Smooth muscle cell (in vitro differentiated cells): ENCODE data around the gene KCNT1. TPM values are rescaled to one million over a fixed set of nuclear protein-coding genes. Genes with fewer than 3 reads are reported as not detected.

Experiments
- DNase-seq: peaks from one replicate; lab custom pipeline; 2025; ENCODE audit not compliant: unreplicated experiment; lab: John Stamatoyannopoulos, UW
- H2AFZ ChIP-seq: fragments of 200-600 bp; sonication (generic); 2 replicates; pipeline ENCODE4 v1.6.0; 2016; ENCODE audit warnings: antibody characterized with exemption, low read depth, mild to moderate bottlenecking
- H3F3A ChIP-seq: fragments of 200-600 bp; sonication (generic); 2 replicates; pipeline ENCODE4 v1.6.0; 2017; ENCODE audit warnings: antibody characterized with exemption, low read depth
- H3K27ac ChIP-seq: fragments of 200-600 bp; sonication (generic); 2 replicates; pipeline ENCODE4 v1.5.1; 2016; ENCODE audit warnings: low read depth, mild to moderate bottlenecking
- H3K27me3 ChIP-seq: fragments of 200-600 bp; sonication (generic); 2 replicates; pipeline ENCODE4 v1.6.1; 2016; ENCODE audit warnings: low read depth, mild to moderate bottlenecking
- H3K36me3 ChIP-seq: fragments of 200-600 bp; sonication (generic); 2 replicates; pipeline ENCODE4 v1.5.1; 2016; ENCODE audit warnings: low read depth
- H3K4me1 ChIP-seq: fragments of 200-600 bp; sonication (generic); 2 replicates; pipeline ENCODE4 v1.5.1; 2016; ENCODE audit warnings: low read depth
- H3K4me2 ChIP-seq: fragments of 200-600 bp; sonication (generic); 2 replicates; pipeline ENCODE4 v1.6.0; 2016; ENCODE audit warnings: mild to moderate bottlenecking
- H3K4me3 ChIP-seq: fragments of 200-600 bp; sonication (generic); 2 replicates; pipeline ENCODE4 v1.5.1; 2016; ENCODE audit warnings: mild to moderate bottlenecking
- H3K79me2 ChIP-seq: fragments of 200-600 bp; sonication (generic); 2 replicates; pipeline ENCODE4 v1.6.0; 2016; ENCODE audit warnings: low read depth, mild to moderate bottlenecking
- H3K9ac ChIP-seq: fragments of 200-600 bp; sonication (generic); 2 replicates; pipeline ENCODE4 v1.6.0; 2016; ENCODE audit warnings: low read depth
- H3K9me3 ChIP-seq: fragments of 200-600 bp; sonication (generic); replicated peaks from 2 replicates; pipeline ENCODE4 v1.5.1; 2016; ENCODE audit warnings: low read depth
- H4K20me1 ChIP-seq: fragments of 200-600 bp; sonication (generic); 2 replicates; pipeline ENCODE4 v1.6.0; 2016; ENCODE audit warnings: low read depth
- CTCF ChIP-seq: fragments of 200-600 bp; sonication (generic); IDR thresholded peaks from 2 replicates; pipeline ENCODE4 v1.5.1; 2017; ENCODE audit warnings: borderline replicate concordance, mild to moderate bottlenecking, antibody characterized with exemption; ENCODE audit not compliant: insufficient read depth, poor library complexity, severe bottlenecking
- WGBS: methylation state at CpG from one replicate; pipeline ENCODE4 v1.1.7; 2016; ENCODE audit warnings: low lambda C conversion rate; 5-methylcytosine and 5-hydroxymethylcytosine counted together
- polyA plus RNA-seq: library from polyadenylated mRNA; unstranded; fragments of >200 nt; fragmentation: Nextera tagmentation; extraction: Ambion mirVana; gene quantifications from 2 replicates; pipeline ENCODE4 v1.2.1, GENCODE V29; 2016
- total RNA-seq: library from RNA; depleted of rRNA; stranded (reverse); fragments of >200 nt; gene quantifications from 2 replicates; pipeline ENCODE4 v1.2.3, GENCODE V29; 2014

KCNT1 gene
- total and polyA plus RNA-seq, 2 experiments from 2014 or later, result not detected

- no peak overlapping the region for H2AFZ ChIP-seq
- no peaks in the 10 kb centered on the region for H4K20me1 ChIP-seq
- DNase-seq, result no peak
- TF ChIP-seq CTCF, result no peak
- WGBS, result 86% methylated on average over 8 of the region's 8 CpGs
- no peaks in the 10 kb centered on the region for H3F3A ChIP-seq
- H3K4me1 ChIP-seq, result no peaks in the 10 kb centered on the region
- H3K9me3 ChIP-seq, result no peaks in the 10 kb centered on the region
- H3K79me2 ChIP-seq, result no peaks in the 10 kb centered on the region
- no peak overlapping the region for H3K4me3 ChIP-seq
- no peaks in the 10 kb centered on the region for H3K27me3 ChIP-seq
- H3K4me2 ChIP-seq, result no peak overlapping the region
- no peak overlapping the region for H3K27ac ChIP-seq
- no peaks in the 10 kb centered on the region for H3K36me3 ChIP-seq
- H3K9ac ChIP-seq, result no peak overlapping the region
Measured at GRCh38 chr9:135673941-135674340, 28.0 kb upstream of the KCNT1 start.

- Histone ChIP-seq H3K36me3 (no peaks in the 10 kb centered on the region), H3F3A (no peaks in the 10 kb centered on the region), H4K20me1 (no peaks in the 10 kb centered on the region), H3K4me3 (no peak overlapping the region), H3K27me3 (no peaks in the 10 kb centered on the region), H3K9ac (no peak overlapping the region), H3K79me2 (no peaks in the 10 kb centered on the region), H3K9me3 (no peaks in the 10 kb centered on the region), H3K4me1 (no peaks in the 10 kb centered on the region), H3K4me2 (no peak overlapping the region), H2AFZ (no peak overlapping the region), H3K27ac (no peak overlapping the region)
- 94% methylated on average over 10 of the region's 10 CpGs for WGBS
- DNase-seq, result no peak
- no peak for TF ChIP-seq CTCF
Measured at GRCh38 chr9:135674977-135675376, 27.0 kb upstream of the KCNT1 start.

DNA sequence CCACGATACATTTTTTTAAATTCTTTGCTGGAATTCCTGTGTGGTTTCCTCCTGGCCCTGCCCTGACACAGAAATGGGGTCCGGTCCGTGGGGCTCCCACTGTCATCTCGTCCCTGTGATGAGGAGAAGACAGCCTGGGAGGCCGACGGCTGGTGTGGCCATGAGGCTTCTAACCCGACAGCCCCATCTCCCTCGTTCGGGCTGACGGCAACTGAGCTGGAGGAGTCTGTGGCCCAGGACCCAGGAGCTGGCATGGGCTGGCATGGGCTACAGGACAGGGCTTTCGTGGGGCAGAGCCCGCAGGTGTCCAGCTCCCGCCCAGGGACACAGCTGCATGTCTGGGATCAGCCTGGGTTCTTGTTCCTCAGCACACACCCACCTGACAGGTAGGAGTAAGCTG, 25.1 kb upstream of the KCNT1 start:
- H3K27me3 ChIP-seq, result no peaks in the 10 kb centered on the region
- no peak overlapping the region for H2AFZ ChIP-seq
- no peaks in the 10 kb centered on the region for H3K36me3 ChIP-seq
- H3F3A ChIP-seq, result no peaks in the 10 kb centered on the region
- no peak for DNase-seq
- H3K4me3 ChIP-seq, result no peak overlapping the region
- H3K9ac ChIP-seq, result no peak overlapping the region
- no peaks in the 10 kb centered on the region for H3K9me3 ChIP-seq
- TF ChIP-seq CTCF, result no peak
- no peaks in the 10 kb centered on the region for H3K79me2 ChIP-seq
- H4K20me1 ChIP-seq, result no peaks in the 10 kb centered on the region
- no peak overlapping the region for H3K27ac ChIP-seq
- H3K4me2 ChIP-seq, result no peak overlapping the region
- 96% methylated on average over 13 of the region's 13 CpGs for WGBS
- no peaks in the 10 kb centered on the region for H3K4me1 ChIP-seq

- H3K4me3 ChIP-seq, result no peak overlapping the region
- H3K36me3 ChIP-seq, result no peaks in the 10 kb centered on the region
- H4K20me1 ChIP-seq, result no peaks in the 10 kb centered on the region
- H3K9ac ChIP-seq, result no peak overlapping the region
- no peak overlapping the region for H3K27ac ChIP-seq
- H3F3A ChIP-seq, result no peaks in the 10 kb centered on the region
- H3K27me3 ChIP-seq, result no peaks in the 10 kb centered on the region
- H3K79me2 ChIP-seq, result no peaks in the 10 kb centered on the region
- TF ChIP-seq CTCF, result no peak
- 94% methylated on average over 22 of the region's 22 CpGs for WGBS
- H2AFZ ChIP-seq, result no peak overlapping the region
- H3K4me2 ChIP-seq, result no peak overlapping the region
- H3K4me1 ChIP-seq, result no peaks in the 10 kb centered on the region
- H3K9me3 ChIP-seq, result no peaks in the 10 kb centered on the region
- DNase-seq, result no peak
Measured at GRCh38 chr9:135677641-135678168, 24.3 kb upstream of the KCNT1 start.
